Transverse colon (tissue), 4 donors: ENCODE data around the gene TMEM132D. TPM values are rescaled to one million over a fixed set of nuclear protein-coding genes. Genes with fewer than 3 reads are reported as not detected.

Source experiments
- DNase-seq: peaks from one replicate; pipeline ENCODE4 v3.0.0-alpha.2; 2019
- H3K27ac ChIP-seq, 4 donors: fragments of 200-600 bp; sonication (generic); 2 replicates each; pipeline ENCODE4 v1.5.1; 2016 to 2018; ENCODE audit warnings: inconsistent platforms in 4 of 4
- H3K27me3 ChIP-seq: fragments of 200-600 bp; sonication (generic); 2 replicates; pipeline ENCODE4 v1.5.1; 2017; ENCODE audit warnings: inconsistent platforms
- H3K36me3 ChIP-seq, 4 donors: fragments of 200-600 bp; sonication (generic); 2 replicates each; pipeline ENCODE4 v1.5.1; 2017 to 2019; ENCODE audit warnings: inconsistent platforms in 4 of 4
- H3K4me1 ChIP-seq, 4 donors: fragments of 200-600 bp; sonication (generic); 2 replicates each; pipeline ENCODE4 v1.5.1; 2017 to 2020; ENCODE audit warnings: inconsistent platforms in 4 of 4
- H3K4me3 ChIP-seq, 4 donors: fragments of 200-600 bp; sonication (generic); 1 replicate in 1 of 4; 2 replicates in 3 of 4; pipeline versions ENCODE4 v1.5.1 to v1.6.1; 2017 to 2019; ENCODE audit warnings: inconsistent platforms in 4 of 4
- H3K9me3 ChIP-seq, 2 donors: fragments of 200-600 bp; sonication (generic); 2 replicates each; pipeline ENCODE4 v1.5.1; 2017 to 2019; ENCODE audit warnings: inconsistent platforms in 2 of 2
- CTCF ChIP-seq, 5 experiments: fragments of 200-600 bp in 3 of 5; fragments of 450-650 bp in 2 of 5; sonication (generic) in 3 of 5; IDR thresholded peaks; 1 replicate in 2 of 5; 2 replicates in 3 of 5; pipeline ENCODE4 v1.5.1; 2016 to 2017; ENCODE audit warnings: antibody characterized with exemption in 5 of 5, inconsistent platforms in 3 of 5, mild to moderate bottlenecking in 2 of 5, moderate library complexity in 1 of 5
- EP300 ChIP-seq: sonication (generic); formaldehyde crosslinking; IDR thresholded peaks from one replicate; pipeline ENCODE4 v1.6.1; 2017; ENCODE audit warnings: antibody characterized with exemption, low read depth
- POLR2A ChIP-seq: fragments of 450-650 bp; IDR thresholded peaks from one replicate; pipeline ENCODE4 v1.6.1; 2016; ENCODE audit warnings: antibody characterized with exemption, mild to moderate bottlenecking, moderate library complexity
- POLR2AphosphoS5 ChIP-seq, 3 donors: sonication (generic); formaldehyde crosslinking; IDR thresholded peaks; one replicate each; pipeline ENCODE4 v1.6.1; 2016; ENCODE audit warnings: antibody characterized with exemption in 3 of 3
- WGBS, 2 donors: methylation state at CpG; one replicate each; pipeline ENCODE4 v1.1.5; 2018; ENCODE audit warnings: low coverage in 1 of 2; 5-methylcytosine and 5-hydroxymethylcytosine counted together
- in situ Hi-C, 4 donors: fragments of 200-750 bp; cut with MboI; loops; one replicate each; pipeline versions ENCODE4 v1.15.0 to v1.15.1; 2017; ENCODE audit warnings: low sequenced_read_pairs in 3 of 4, low pct_ligation_motif_present in 1 of 4, low pct_unique_long_range_greater_than_20kb in 1 of 4
- intact Hi-C: fragments of 100-400 bp; cut with DNase I; formaldehyde crosslinking; loops from one replicate; pipeline ENCODE4 v1.15.1; 2023; ENCODE audit warnings: low total_unique reads
- total RNA-seq, 4 donors: library from RNA; depleted of rRNA; stranded (reverse); fragments of >200 nt; gene quantifications; one replicate each; pipeline ENCODE4 v1.1.0, GENCODE V29; 2016

Gene TMEM132D
- total RNA-seq, 4 donors from 2014 or later = 0.48 to 0.55 TPM; not detected in 2

GRCh38 chr12:129614221-129614885, 289.5 kb downstream of the TMEM132D start:
- Histone ChIP-seq H3K27ac (no peak overlapping the region), H3K27me3 (no peaks in the 10 kb centered on the region), H3K9me3 (peaks cover 0 to 4% of the 10 kb centered on the region in 2 donors), H3K4me3 (no peak overlapping the region), H3K36me3 (no peaks in the 10 kb centered on the region), H3K4me1 (no peaks in the 10 kb centered on the region)
- TF ChIP-seq POLR2A (no peak), POLR2AphosphoS5 (IDR thresholded peaks at IDR 0.05) (no peak), CTCF (IDR thresholded peaks at IDR 0.05) (no peak), EP300 (no peak)
- 37 to 48% methylated on average over 8 to 9 of the region's 9 CpGs for WGBS, 2 donors
- DNase-seq = no peak
- in situ Hi-C loops (no loop called here), intact Hi-C loops (no loop called here)

GRCh38 chr12:129613314-129613713, 290.5 kb downstream of the TMEM132D start:
- WGBS, 2 donors = 50 to 77% methylated on average over 1 to 9 of the region's 9 CpGs
- H3K27ac ChIP-seq = no peak overlapping the region
- intact Hi-C loops = no loop called here
- no peak overlapping the region for H3K4me3 ChIP-seq
- TF ChIP-seq CTCF (IDR thresholded peaks at IDR 0.05) (no peak), POLR2A (no peak), POLR2AphosphoS5 (IDR thresholded peaks at IDR 0.05) (no peak), EP300 (no peak)
- H3K27me3 ChIP-seq = no peaks in the 10 kb centered on the region
- in situ Hi-C loops = no loop called here
- DNase-seq = no peak
- H3K4me1 ChIP-seq = no peaks in the 10 kb centered on the region
- H3K36me3 ChIP-seq = no peaks in the 10 kb centered on the region
- H3K9me3 ChIP-seq = peaks cover 0 to 4% of the 10 kb centered on the region in 2 donors

- in situ Hi-C loops (no loop called here), intact Hi-C loops (no loop called here)
- Histone ChIP-seq H3K27ac (no peak overlapping the region), H3K36me3 (no peaks in the 10 kb centered on the region), H3K9me3 (peaks cover 0 to 4% of the 10 kb centered on the region in 2 donors), H3K4me1 (no peaks in the 10 kb centered on the region), H3K4me3 (no peak overlapping the region), H3K27me3 (no peaks in the 10 kb centered on the region)
- no peak for DNase-seq
- TF ChIP-seq POLR2AphosphoS5 (IDR thresholded peaks at IDR 0.05) (no peak), CTCF (IDR thresholded peaks at IDR 0.05) (no peak), EP300 (no peak), POLR2A (no peak)
- 35 to 56% methylated on average over 5 of the region's 5 CpGs for WGBS, 2 donors
Observed at GRCh38 chr12:129610601-129611120, 293.2 kb downstream of the TMEM132D start.

- Histone ChIP-seq H3K4me1 (no peaks in the 10 kb centered on the region), H3K27me3 (no peaks in the 10 kb centered on the region), H3K4me3 (no peak overlapping the region), H3K27ac (no peak overlapping the region), H3K9me3 (no peaks in the 10 kb centered on the region), H3K36me3 (no peaks in the 10 kb centered on the region)
- 39 to 63% methylated on average over 3 to 5 of the region's 5 CpGs for WGBS, 2 donors
- no peak for TF ChIP-seq POLR2AphosphoS5 (IDR thresholded peaks at IDR 0.05)
- TF ChIP-seq POLR2A = no peak
- intact Hi-C loops = no loop called here
- DNase-seq = no peak
- in situ Hi-C loops = no loop called here
Observed at GRCh38 chr12:129607756-129608155, 296.1 kb downstream of the TMEM132D start.

GRCh38 chr12:129607301-129607700, 296.5 kb downstream of the TMEM132D start:
- in situ Hi-C loops (no loop called here), intact Hi-C loops (no loop called here)
- H3K27me3 ChIP-seq = no peaks in the 10 kb centered on the region
- TF ChIP-seq POLR2A = no peak
- no peak for TF ChIP-seq EP300
- TF ChIP-seq POLR2AphosphoS5 (IDR thresholded peaks at IDR 0.05) = no peak
- DNase-seq = no peak
- H3K36me3 ChIP-seq = no peaks in the 10 kb centered on the region
- H3K9me3 ChIP-seq = no peaks in the 10 kb centered on the region
- 43 to 51% methylated on average over 4 to 7 of the region's 7 CpGs for WGBS, 2 donors
- H3K27ac ChIP-seq = no peak overlapping the region
- no peak overlapping the region for H3K4me3 ChIP-seq
- no peaks in the 10 kb centered on the region for H3K4me1 ChIP-seq
